HCT116 (cell line): ENCODE results near the gene ADARB2. TPM values are rescaled to one million over a fixed set of nuclear protein-coding genes. Genes with fewer than 3 reads are reported as not detected.

ENCODE experiments used
- ATAC-seq: fragments of 200-7000 bp; cut with Tn5 transposase; 2 replicates; pipeline ENCODE4 v1.9.1; 2020; ENCODE audit warnings: mild to moderate bottlenecking, moderate library complexity
- BruUV-seq: library from RNA; stranded (reverse); fragments of 400-500 nt; replicated peaks from 2 replicates; lab custom pipeline; 2021; lab: Mats Ljungman, UMichigan
- CTCF ChIA-PET: fragments of 300-600 bp; sonication (Branson Sonifier 250); formaldehyde crosslinking; loops from one replicate; lab custom pipeline; 2021; ENCODE audit warnings: antibody characterized with exemption; lab: Charles Lee
- POLR2A ChIA-PET: fragments of 300-600, 350-600 bp; sonication (Branson Sonifier 250); formaldehyde crosslinking; loops from one replicate; lab custom pipeline; 2021; ENCODE audit warnings: antibody characterized with exemption; lab: Charles Lee
- RAD21 ChIA-PET, 2 experiments: fragments of 300-600 bp; sonication (Branson Sonifier 250); formaldehyde crosslinking; loops; one replicate each; lab custom pipeline; 2023; ENCODE audit warnings: low total read pairs in 2 of 2; ENCODE audit not compliant: uncharacterized antibody in 2 of 2, unreplicated experiment in 2 of 2, low non-redundant PET in 1 of 2; lab: Charles Lee
- DNase-seq: peaks from one replicate; pipeline ENCODE4 v3.0.0-alpha.2; 2010; ENCODE audit warnings: low read depth, low spot score
- H2AFZ ChIP-seq: fragments of 200-600 bp; shearing (Covaris generic), sonication (generic); 2 replicates; pipeline ENCODE4 v1.6.1; 2017; ENCODE audit warnings: low read depth, mixed run types, mixed read lengths, antibody characterized with exemption, low read length; ENCODE audit not compliant: poor library complexity, severe bottlenecking
- H3K27ac ChIP-seq: 2 replicates; pipeline ENCODE4 v1.5.1; 2012; ENCODE audit warnings: low read depth, low read length
- H3K27me3 ChIP-seq: fragments of 200-600 bp; sonication (generic); 2 replicates; pipeline ENCODE4 v1.6.1; 2016; ENCODE audit warnings: mixed run types, low read length, mixed read lengths; ENCODE audit not compliant: insufficient read depth
- H3K36me3 ChIP-seq, 2 experiments: fragments of 200-500 bp in 1 of 2; fragments of 200-600 bp in 1 of 2; sonication (Bioruptor generic) in 1 of 2; sonication (generic) in 1 of 2; 2 replicates each; pipeline versions ENCODE4 v1.5.1 to v1.6.1; 2014 to 2016; ENCODE audit warnings: low read length in 2 of 2, inconsistent platforms in 1 of 2, mixed read lengths in 1 of 2, mixed run types in 1 of 2; ENCODE audit not compliant: insufficient read depth in 2 of 2, control insufficient read depth in 1 of 2
- H3K4me1 ChIP-seq, 2 experiments: fragments of 200-600 bp in 1 of 2; sonication (generic) in 1 of 2; 2 replicates each; pipeline versions ENCODE4 v1.5.1 to v1.6.1; 2012 to 2017; ENCODE audit warnings: low read length in 2 of 2, inconsistent platforms in 1 of 2, mild to moderate bottlenecking in 1 of 2, mixed read lengths in 1 of 2, mixed run types in 1 of 2, moderate library complexity in 1 of 2; ENCODE audit not compliant: insufficient read depth in 2 of 2, control insufficient read depth in 1 of 2
- H3K4me2 ChIP-seq: fragments of 200-600 bp; sonication (generic); 2 replicates; pipeline ENCODE4 v1.6.1; 2017; ENCODE audit warnings: mixed run types, low read length, mixed read lengths
- H3K4me3 ChIP-seq, 2 experiments: fragments of 200-600 bp in 1 of 2; sonication (generic) in 1 of 2; replicated peaks in 1 of 2; 2 replicates each; pipeline ENCODE4 v1.5.1; 2011 to 2016; ENCODE audit warnings: low read length in 2 of 2, control low read depth in 1 of 2, low read depth in 1 of 2, mild to moderate bottlenecking in 1 of 2, mixed read lengths in 1 of 2, mixed run types in 1 of 2
- H3K79me2 ChIP-seq: fragments of 200-600 bp; sonication (generic); 2 replicates; pipeline ENCODE4 v1.6.1; 2017; ENCODE audit warnings: mild to moderate bottlenecking, mixed run types, low read length, moderate library complexity, mixed read lengths; ENCODE audit not compliant: insufficient read depth
- H3K9ac ChIP-seq: fragments of 200-600 bp; sonication (generic); 2 replicates; pipeline ENCODE4 v1.6.1; 2016; ENCODE audit warnings: low read length, mixed read lengths
- H3K9me2 ChIP-seq: fragments of 200-600 bp; sonication (generic), shearing (Covaris generic); 2 replicates; pipeline ENCODE4 v1.6.1; 2017; ENCODE audit warnings: mixed run types, mild to moderate bottlenecking, moderate library complexity; ENCODE audit not compliant: insufficient read depth
- H3K9me3 ChIP-seq, 2 experiments: fragments of 200-500 bp in 1 of 2; fragments of 200-600 bp in 1 of 2; sonication (Bioruptor generic) in 1 of 2; sonication (generic) in 1 of 2; 2 replicates each; pipeline ENCODE4 v1.6.1; 2014 to 2017; ENCODE audit warnings: low read length in 2 of 2, mixed read lengths in 2 of 2, inconsistent platforms in 1 of 2, low read depth in 1 of 2, mild to moderate bottlenecking in 1 of 2, mixed run types in 1 of 2, moderate library complexity in 1 of 2; ENCODE audit not compliant: control insufficient read depth in 1 of 2, insufficient read depth in 1 of 2
- H4K20me1 ChIP-seq: fragments of 200-600 bp; sonication (generic), shearing (Covaris generic); 2 replicates; pipeline ENCODE4 v1.6.1; 2017; ENCODE audit warnings: mixed run types, mild to moderate bottlenecking, moderate library complexity; ENCODE audit not compliant: insufficient read depth
- ATF3 ChIP-seq: IDR thresholded peaks from 2 replicates; pipeline ENCODE4 v1.6.1; 2012
- CBX3 ChIP-seq: IDR thresholded peaks from 2 replicates; pipeline ENCODE4 v1.6.1; 2012; ENCODE audit warnings: low read depth
- CEBPB ChIP-seq: IDR thresholded peaks from 2 replicates; pipeline ENCODE4 v1.6.1; 2012; ENCODE audit warnings: low read depth
- EGR1 ChIP-seq: IDR thresholded peaks from 2 replicates; pipeline ENCODE4 v1.6.1; 2012; ENCODE audit warnings: low read depth
- ELF1 ChIP-seq: IDR thresholded peaks from 2 replicates; pipeline ENCODE4 v1.6.1; 2012; ENCODE audit warnings: low read depth, borderline replicate concordance
- JUND ChIP-seq: IDR thresholded peaks from 2 replicates; pipeline ENCODE4 v1.6.1; 2012
- MAX ChIP-seq: IDR thresholded peaks from 2 replicates; pipeline ENCODE4 v1.6.1; 2012
- RAD21 ChIP-seq: IDR thresholded peaks from 2 replicates; pipeline ENCODE4 v1.6.1; 2012; ENCODE audit warnings: low read depth, mild to moderate bottlenecking
- SP1 ChIP-seq: IDR thresholded peaks from 2 replicates; pipeline ENCODE4 v1.6.1; 2012; ENCODE audit warnings: low read depth
- SRF ChIP-seq: IDR thresholded peaks from 2 replicates; pipeline ENCODE4 v1.6.1; 2012; ENCODE audit warnings: low read depth
- TCF7L2 ChIP-seq: IDR thresholded peaks from 2 replicates; pipeline ENCODE4 v1.7.0; 2011; ENCODE audit warnings: borderline replicate concordance, inconsistent platforms; ENCODE audit not compliant: insufficient read depth, insufficient read length; ENCODE audit errors: extremely low read depth
- YY1 ChIP-seq: IDR thresholded peaks from 2 replicates; pipeline ENCODE4 v1.6.1; 2011; ENCODE audit warnings: low read length, low read depth, moderate library complexity, mild to moderate bottlenecking; ENCODE audit not compliant: insufficient replicate concordance; ENCODE audit errors: extremely low read depth
- ZFX ChIP-seq: fragments of 450-650 bp; IDR thresholded peaks from 2 replicates; pipeline ENCODE4 v1.6.1; 2017
- ZNF274 ChIP-seq: fragments of 200-500 bp; sonication (Bioruptor generic); IDR thresholded peaks from 2 replicates; pipeline ENCODE4 v1.6.1; 2014; ENCODE audit warnings: mild to moderate bottlenecking, low read depth, low read length, inconsistent platforms
- intact Hi-C: fragments of 100-400 bp; cut with micrococcal nuclease; formaldehyde crosslinking; loops from 2 replicates; pipeline ENCODE4 v1.10.0; 2022
- total RNA-seq: library from RNA; stranded (reverse); gene quantifications from one replicate; pipeline ENCODE4 v1.2.1, GENCODE V29; 2021; ENCODE audit not compliant: unreplicated experiment
- TF ChIP-seq, protein P1 (sequence below): IDR thresholded peaks from 2 replicates; pipeline ENCODE4 v1.6.1; 2012; ENCODE audit warnings: low read depth

Gene ADARB2
- total RNA-seq, 1 experiment from 2014 or later = not detected

GRCh38 chr10:1462994-1463633, 274.2 kb downstream of the ADARB2 start:
- Histone ChIP-seq H3K36me3 (no peaks in the 10 kb centered on the region), H3K9me2 (no peaks in the 10 kb centered on the region), H2AFZ (no peak overlapping the region), H3K4me1 (no peaks in the 10 kb centered on the region), H3K9ac (no peak overlapping the region), H3K27ac (no peak overlapping the region), H3K27me3 (no peaks in the 10 kb centered on the region; the same call in 1 of the 2 replicates), H3K9me3 (no peaks in the 10 kb centered on the region), H3K79me2 (no peaks in the 10 kb centered on the region), H3K4me2 (no peak overlapping the region), H3K4me3 (no peak overlapping the region), H4K20me1 (no peaks in the 10 kb centered on the region)
- DNase-seq (no peak), ATAC-seq (no peak)
- ChIA-PET POLR2A (no interaction called here), CTCF (no interaction called here), RAD21 (no interaction called here)
- intact Hi-C loops = no loop called here
- TF ChIP-seq YY1 (no peak), CBX3 (no peak), MAX (no peak), TCF7L2 (no peak), SRF (no peak), ATF3 (no peak), RAD21 (no peak), SP1 (no peak), JUND (no peak), ZNF274 (no peak), ZFX (no peak), EGR1 (no peak), CEBPB (no peak), ELF1 (no peak)
- TF ChIP-seq, protein P1, sequence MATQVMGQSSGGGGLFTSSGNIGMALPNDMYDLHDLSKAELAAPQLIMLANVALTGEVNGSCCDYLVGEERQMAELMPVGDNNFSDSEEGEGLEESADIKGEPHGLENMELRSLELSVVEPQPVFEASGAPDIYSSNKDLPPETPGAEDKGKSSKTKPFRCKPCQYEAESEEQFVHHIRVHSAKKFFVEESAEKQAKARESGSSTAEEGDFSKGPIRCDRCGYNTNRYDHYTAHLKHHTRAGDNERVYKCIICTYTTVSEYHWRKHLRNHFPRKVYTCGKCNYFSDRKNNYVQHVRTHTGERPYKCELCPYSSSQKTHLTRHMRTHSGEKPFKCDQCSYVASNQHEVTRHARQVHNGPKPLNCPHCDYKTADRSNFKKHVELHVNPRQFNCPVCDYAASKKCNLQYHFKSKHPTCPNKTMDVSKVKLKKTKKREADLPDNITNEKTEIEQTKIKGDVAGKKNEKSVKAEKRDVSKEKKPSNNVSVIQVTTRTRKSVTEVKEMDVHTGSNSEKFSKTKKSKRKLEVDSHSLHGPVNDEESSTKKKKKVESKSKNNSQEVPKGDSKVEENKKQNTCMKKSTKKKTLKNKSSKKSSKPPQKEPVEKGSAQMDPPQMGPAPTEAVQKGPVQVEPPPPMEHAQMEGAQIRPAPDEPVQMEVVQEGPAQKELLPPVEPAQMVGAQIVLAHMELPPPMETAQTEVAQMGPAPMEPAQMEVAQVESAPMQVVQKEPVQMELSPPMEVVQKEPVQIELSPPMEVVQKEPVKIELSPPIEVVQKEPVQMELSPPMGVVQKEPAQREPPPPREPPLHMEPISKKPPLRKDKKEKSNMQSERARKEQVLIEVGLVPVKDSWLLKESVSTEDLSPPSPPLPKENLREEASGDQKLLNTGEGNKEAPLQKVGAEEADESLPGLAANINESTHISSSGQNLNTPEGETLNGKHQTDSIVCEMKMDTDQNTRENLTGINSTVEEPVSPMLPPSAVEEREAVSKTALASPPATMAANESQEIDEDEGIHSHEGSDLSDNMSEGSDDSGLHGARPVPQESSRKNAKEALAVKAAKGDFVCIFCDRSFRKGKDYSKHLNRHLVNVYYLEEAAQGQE = no peak
- no TSS peak for BruUV-seq
